Lung microvascular endothelial cell (primary cell): ENCODE measurements around the gene COL27A1. TPM values are rescaled to one million over a fixed set of nuclear protein-coding genes. Genes with fewer than 3 reads are reported as not detected.
A peak's percentile ranks its signal among the peaks of the same experiment; 100 is the strongest.

Experiments used
- DNase-seq, 2 donors: peaks; one replicate each; pipeline versions ENCODE4 v3.0.0 to v3.0.0-alpha.2; 2010; ENCODE audit warnings: low read depth in 2 of 2
- total RNA-seq: library from RNA; depleted of rRNA; stranded (reverse); fragments of >200 nt; gene quantifications from 2 replicates; pipeline ENCODE4 v1.2.1, GENCODE V29; 2014

Gene COL27A1
- total RNA-seq = 0.40 and 1.1 TPM in 2 replicates

DNA sequence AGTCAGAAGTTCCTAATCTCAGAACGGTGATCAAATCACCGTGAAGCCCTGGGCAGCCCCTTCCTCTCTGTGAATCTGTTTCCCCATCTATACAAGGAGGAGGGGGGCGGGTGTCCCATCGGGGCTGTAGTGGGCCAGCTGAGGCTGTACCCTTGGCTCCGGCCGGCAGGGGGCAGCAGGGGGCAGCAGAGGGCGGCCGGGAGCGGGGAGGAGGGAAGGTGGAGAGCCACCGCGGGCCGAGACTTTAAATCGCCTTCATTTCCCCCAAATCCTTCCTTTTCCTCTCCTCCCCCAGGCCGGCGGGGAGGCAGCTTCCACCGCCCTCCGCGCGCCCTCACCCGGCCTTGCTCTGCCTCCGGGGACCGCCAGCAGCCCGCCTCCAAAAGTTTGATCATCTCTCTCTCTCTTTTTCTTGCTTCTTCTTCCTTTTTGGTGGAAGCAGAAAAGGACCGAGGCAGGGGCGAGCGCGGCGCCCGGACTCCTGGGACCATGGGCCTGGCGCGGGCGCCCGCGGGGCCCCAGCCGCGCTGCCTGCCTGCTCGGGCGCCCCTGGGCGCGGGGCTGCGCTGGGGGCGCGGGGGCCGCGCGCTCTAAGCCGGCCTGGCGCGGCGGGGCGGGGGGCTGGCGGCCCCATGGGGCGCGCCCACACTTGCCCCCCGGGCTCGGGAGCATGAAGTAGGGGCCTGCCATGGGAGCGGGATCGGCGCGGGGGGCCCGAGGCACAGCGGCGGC is at the start of gene COL27A1:
Gene COL27A1, plus strand, starts transcription at position 275 of the 732 bp plus-strand sequence. Its CDS starts 414 bp downstream, at position 689.
- DNase-seq = peak; percentile 80 to 81

DNA sequence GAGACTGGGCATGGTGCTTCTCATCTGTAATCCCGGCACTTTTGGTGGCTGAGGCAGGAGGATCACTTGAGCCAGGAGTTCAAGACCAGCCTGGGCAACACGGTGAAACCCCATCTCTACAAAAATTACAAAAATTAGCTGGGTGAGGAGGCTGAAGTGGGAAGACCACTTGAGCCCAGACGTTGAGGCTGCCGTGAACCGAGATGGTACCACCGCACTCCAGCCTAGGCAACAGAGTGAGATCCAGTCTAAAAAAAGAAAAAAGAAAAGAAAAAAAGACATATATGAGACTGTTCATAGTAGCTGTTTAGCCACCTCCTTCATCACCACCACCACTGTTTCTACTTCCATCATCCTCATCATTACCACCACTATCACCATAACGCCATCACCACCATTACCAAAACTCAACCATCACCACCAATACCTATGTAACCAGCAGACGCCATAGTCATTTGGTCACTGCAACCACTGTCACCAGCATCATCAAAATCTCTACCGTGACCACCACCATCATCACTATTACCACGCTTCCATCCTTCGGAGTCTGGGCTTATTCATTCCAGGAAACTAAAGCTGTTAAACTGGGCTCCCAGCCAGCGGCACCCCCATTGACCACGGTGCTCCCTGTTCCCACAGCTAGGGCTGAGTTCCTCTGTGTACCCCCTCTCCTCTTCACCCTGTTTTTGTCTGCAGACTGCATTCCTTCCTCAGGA is 47.9 kb upstream of the COL27A1 start:
- DNase-seq = no peak

DNA sequence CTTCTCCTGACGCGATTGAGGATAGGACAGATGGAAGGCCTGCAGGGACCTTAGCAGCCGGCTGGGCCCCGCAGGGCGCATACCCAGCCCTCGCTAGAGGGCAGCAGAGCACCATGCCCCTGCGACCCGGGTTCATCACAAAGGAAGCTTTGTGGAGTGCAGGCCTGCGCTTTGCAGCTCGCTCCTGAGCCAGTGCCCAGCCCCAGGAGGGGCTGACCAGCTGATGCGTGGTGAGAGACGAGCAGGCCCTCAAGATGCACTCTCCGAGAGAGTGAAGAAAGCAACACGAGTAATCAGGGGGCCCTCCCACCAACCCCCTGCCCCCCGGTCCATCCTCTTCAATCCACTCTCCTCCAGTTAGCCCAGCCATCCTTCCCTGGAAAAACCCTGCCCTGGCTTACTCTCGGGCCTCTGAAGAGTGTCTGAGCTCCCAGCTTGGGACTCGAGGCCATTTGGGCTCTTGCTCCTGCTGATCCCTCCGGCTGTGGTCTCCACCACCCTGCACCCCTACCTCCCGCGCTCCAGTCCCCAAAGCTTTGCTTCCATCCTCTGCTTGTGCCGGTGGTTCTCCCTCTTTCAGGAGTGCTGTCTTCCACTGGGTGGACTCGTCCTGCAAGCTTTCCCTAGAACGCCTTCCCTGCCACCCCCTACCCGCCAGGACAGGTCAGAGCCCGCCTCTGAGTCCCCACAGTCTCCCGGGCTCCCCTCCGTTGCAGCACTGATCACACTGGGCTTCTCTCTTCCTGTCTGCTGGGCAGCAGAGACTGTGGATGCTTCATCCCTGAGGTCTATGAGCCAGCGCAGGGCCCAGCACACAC is 47.1 kb upstream of the COL27A1 start:
- peak; percentile 82 to 83 for DNase-seq

DNA sequence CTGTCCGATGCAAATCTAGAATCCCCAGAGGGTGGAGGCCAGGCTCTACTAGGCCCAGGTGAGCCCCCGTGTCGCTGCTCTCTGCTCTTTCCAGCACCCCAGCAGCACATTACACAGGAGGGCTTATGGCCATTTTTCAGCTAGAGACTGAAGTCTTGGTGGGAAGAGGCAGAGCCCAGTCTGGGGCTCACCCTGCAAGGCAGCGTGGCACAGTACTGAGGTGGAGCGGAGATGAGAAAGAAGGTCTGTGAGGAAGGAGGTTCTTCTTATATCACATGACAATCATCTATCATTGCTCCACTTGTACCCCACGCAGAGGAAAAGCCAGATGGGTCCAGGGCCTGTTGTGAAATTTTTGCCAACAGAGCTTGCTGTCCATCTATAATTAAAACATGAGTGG is 46.2 kb upstream of the COL27A1 start:
- no peak for DNase-seq

GRCh38 chr9:114110180-114110579 is 45.2 kb upstream of the COL27A1 start:
- DNase-seq = no peak

DNA sequence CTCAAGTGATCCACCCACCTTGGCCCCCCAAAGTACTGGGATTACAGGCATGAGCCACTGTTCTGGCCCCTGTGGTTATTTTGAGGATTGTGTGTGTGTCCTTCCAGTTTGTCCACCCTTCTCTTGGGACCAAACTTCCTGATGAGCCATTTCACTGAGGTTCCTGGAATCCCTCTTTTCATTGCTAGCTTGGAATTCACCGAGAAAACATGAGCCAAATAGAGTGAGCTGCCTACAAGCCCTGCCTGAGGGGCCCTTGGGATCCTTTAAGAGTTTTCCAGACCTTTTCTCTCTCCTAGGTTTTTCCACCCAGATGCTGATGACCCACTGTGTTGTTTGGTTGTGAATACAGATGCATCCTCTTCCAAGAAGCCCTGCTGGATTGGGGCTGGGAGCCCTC is 43.0 kb upstream of the COL27A1 start:
- DNase-seq = no peak

DNA sequence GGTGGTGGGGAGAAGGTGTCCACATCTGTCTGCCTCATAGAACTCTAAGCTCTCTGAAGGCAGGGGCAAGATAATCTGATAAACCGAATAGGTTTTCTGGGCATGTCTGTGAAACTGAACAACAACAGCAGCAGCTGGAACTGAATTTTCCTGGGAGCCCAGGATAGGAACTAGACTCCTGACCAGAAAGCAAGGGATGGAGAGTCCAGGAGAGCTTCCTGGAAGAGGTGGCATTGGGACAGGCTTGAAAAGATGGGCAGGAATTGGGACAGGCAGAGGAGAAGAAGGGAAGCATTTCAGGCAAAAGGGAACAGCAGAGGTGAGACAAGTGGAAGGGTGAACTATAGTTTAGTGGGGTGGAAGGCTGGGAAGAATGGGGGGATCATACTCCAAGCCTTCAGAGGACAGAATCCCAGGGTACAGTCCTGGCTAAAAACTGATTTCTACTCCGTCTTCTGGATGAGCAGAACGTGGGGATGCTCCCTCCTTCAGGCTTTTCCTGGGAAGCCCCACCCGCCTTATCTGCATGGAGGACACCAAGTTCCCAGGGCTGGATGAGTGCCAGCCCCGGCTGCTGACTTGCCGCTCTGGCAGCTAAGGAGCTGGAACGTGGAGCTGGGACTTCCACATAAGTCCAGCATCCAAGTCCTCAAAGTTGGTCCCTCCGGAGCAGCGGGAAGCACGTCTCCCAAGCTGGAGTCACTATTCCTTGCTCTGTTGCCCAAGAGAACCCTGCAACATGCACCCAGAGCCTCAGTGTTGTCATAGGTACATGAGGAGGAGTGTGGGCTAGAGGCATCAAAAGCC is 42.4 kb upstream of the COL27A1 start:
- DNase-seq = peak in 1 of 2 donors; percentile 46

GRCh38 chr9:114114364-114114763 is 41.0 kb upstream of the COL27A1 start:
- peak in 1 of 2 donors; percentile 24 for DNase-seq

- no peak for DNase-seq
These were observed 39.6 kb upstream of the COL27A1 start for GRCh38 chr9:114115654-114116125.

GRCh38 chr9:114116126-114116747 is 39.1 kb upstream of the COL27A1 start:
- no peak for DNase-seq

DNA sequence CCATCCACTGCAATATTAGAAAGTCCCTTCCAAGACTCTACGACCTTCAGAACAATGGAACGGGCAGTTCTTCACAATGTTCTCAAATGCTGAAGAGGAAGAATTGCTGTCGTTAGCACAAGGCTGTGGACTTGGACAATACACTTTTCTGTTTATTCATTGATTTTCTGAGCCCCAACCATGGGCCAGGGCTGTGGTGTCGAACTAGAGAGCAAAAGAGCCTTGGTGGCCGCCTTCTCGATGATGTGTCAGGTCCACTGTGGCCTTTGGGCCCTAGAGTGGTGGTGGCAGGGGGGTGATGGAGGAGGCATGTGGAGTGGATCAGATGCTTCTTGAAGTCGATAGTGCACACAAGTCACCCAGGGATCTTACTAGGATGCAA is 37.7 kb upstream of the COL27A1 start:
- no peak for DNase-seq

DNA sequence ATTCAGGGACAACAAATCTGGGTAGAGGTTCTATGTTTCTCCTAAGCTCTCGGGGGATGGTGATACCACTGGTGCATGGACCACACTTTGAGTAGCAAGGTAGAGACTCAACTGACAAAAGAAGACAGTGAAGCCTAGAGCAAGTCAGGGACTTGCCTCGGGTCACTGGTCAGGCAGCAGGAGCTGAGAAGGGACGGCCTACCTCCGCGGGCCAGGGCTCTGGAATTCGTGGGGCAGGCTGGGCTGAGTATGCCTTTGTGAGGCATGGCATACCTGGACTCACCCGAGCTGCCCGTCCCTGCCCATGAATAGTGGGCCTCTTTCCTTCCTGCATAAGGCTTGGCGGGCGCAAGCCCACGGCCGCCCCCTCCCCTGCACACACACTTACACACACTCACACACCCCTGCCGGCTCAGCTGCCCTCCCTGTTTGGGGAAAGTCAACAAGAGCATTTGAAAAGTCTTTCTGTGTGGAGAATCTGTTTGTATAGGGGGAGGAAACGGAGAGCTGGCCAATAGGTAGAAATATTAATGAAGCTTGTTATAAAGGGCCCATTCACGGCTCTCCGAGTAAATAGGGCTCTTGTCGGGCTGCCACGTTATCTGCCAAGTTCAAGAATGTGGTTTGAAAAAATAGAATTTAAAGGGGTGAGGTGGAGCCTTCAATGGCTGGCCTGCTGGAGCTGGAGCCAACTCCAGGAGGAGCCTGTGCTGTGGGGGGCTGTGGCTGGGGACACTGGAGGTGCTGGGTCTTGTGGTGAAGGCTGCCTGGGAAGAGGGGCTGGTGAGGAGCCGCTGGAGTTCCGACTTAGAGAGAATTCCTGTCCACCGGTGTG is 37.1 kb upstream of the COL27A1 start:
- no peak for DNase-seq

GRCh38 chr9:114119242-114120191 is 35.8 kb upstream of the COL27A1 start:
- no peak for DNase-seq

- no peak for DNase-seq
These were observed 34.9 kb upstream of the COL27A1 start for GRCh38 chr9:114120192-114121014.

DNA sequence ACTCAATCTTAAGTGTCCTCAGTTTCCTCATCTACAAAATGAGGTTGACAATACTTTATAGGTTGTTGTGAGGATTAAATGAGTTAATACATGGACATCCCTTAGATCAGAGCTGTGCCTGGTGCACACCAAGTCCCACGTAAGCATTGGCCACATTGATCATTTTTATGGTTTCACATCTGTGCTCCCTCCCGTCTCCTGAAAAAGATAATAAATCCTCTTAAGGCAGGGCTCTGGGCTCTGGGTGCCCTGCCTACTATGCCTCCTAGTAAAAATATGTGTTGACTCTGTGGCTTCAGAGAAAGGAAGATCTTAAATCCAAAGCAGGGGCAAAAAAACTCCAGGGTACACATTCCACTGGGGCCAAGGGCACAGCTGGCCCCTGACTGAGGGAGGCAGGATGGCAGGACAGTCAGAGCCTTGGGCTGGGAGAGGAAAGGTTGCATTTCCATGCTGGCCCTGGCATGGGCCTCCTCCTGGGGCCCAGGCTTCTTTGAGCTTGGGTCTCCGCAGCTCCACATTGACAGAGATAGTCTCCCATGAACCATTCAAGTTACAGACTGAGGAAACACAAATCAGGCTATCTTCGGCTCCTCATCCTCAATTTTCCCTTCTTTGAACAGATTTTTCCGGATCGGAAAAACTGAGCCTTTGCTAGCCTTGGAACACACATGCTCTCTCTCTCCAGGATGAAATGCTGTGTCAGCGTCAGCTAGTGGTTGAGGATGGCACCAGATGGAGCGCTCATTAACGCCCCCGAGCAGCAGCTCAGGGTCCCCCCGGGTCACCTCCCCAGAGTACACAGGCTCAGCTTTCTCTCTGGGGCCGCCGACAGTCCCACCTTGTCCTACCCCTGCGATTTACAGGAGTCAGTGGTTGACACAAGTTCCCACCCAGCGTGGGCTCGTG is 33.9 kb upstream of the COL27A1 start:
- no peak for DNase-seq

- DNase-seq = no peak
These were observed 33.0 kb upstream of the COL27A1 start for GRCh38 chr9:114122136-114123027.
